Neural progenitor cell (in vitro differentiated cells): Measurements from ENCODE around the gene GPR6.

ENCODE experiments used
- CTCF ChIP-seq: fragments of 200-600 bp; sonication (generic); IDR thresholded peaks from 2 replicates; pipeline ENCODE4 v1.5.1; 2017; ENCODE audit warnings: antibody characterized with exemption, mild to moderate bottlenecking
- EZH2 ChIP-seq: fragments of 200-600 bp; sonication (generic); IDR thresholded peaks from 2 replicates; pipeline ENCODE4 v1.6.1; 2017; ENCODE audit warnings: antibody characterized with exemption, mild to moderate bottlenecking, moderate library complexity

- TF ChIP-seq CTCF (no peak), EZH2 (no peak)
Observed at GRCh38 chr6:110018486-110018885, 40.4 kb downstream of the GPR6 start.
